Right lobe of liver (tissue), 6 donors: Measurements from ENCODE around the gene NRXN2. TPM values are rescaled to one million over a fixed set of nuclear protein-coding genes. Genes with fewer than 3 reads are reported as not detected.

ENCODE experiments used
- ATAC-seq, 4 donors: fragments of 200-7000 bp; cut with Tn5 transposase; one replicate each; pipeline ENCODE4 v1.9.1; 2020; ENCODE audit warnings: mild to moderate bottlenecking in 4 of 4, moderate library complexity in 4 of 4
- DNase-seq, 3 donors: peaks; one replicate each; pipeline ENCODE4 v3.0.0-alpha.2; 2020
- H3K27ac ChIP-seq, 3 donors: fragments of 200-600 bp; one replicate each; pipeline ENCODE4 v1.8.0; 2022
- H3K27me3 ChIP-seq, 2 donors: fragments of 200-600 bp; one replicate each; pipeline ENCODE4 v1.8.0; 2022
- H3K36me3 ChIP-seq, 4 donors: fragments of 200-600 bp; sonication (generic) in 1 of 4; one replicate each; pipeline versions ENCODE4 v1.5.1 to v1.8.0; 2017 to 2022; ENCODE audit warnings: control low read depth in 1 of 4
- H3K4me1 ChIP-seq, 4 donors: fragments of 200-600 bp; sonication (generic) in 1 of 4; one replicate each; pipeline versions ENCODE4 v1.5.1 to v1.8.0; 2017 to 2022; ENCODE audit warnings: control low read depth in 1 of 4
- H3K4me3 ChIP-seq, 3 donors: fragments of 200-600 bp; one replicate each; pipeline ENCODE4 v1.8.0; 2022
- H3K9me3 ChIP-seq, 4 donors: fragments of 200-600 bp; sonication (generic) in 1 of 4; one replicate each; pipeline versions ENCODE4 v1.5.1 to v1.8.0; 2017 to 2022; ENCODE audit warnings: control low read depth in 1 of 4
- POLR2A ChIP-seq: fragments of 450-650 bp; IDR thresholded peaks from one replicate; pipeline ENCODE4 v1.6.1; 2017; ENCODE audit warnings: antibody characterized with exemption, mild to moderate bottlenecking
- WGBS: methylation state at CpG from one replicate; pipeline ENCODE4 v1.1.6; 2018; ENCODE audit warnings: low coverage, low lambda C conversion rate; ENCODE audit not compliant: insufficient coverage; ENCODE audit errors: missing lambda C conversion rate; 5-methylcytosine and 5-hydroxymethylcytosine counted together
- intact Hi-C, 2 donors: fragments of 100-400 bp; cut with DNase I; formaldehyde crosslinking; loops; one replicate each; pipeline versions ENCODE4 v1.11.2 to v1.14.1; 2022
- total RNA-seq, 6 experiments: library from RNA; depleted of rRNA in 2 of 6; stranded (reverse); fragments of >200 nt in 2 of 6; fragmentation: NEBNext Ultra II Directional in 3 of 6; extraction: Animal tissue kit (Norgen Biotek cat#: 25700) in 3 of 6; gene quantifications; one replicate each; pipeline versions ENCODE4 v1.1.0 to v1.2.4, GENCODE V29; 2016 to 2023
- TF ChIP-seq, protein P1 (sequence below), 4 donors: fragments of 200-600 bp in 3 of 4; fragments of 450-650 bp in 1 of 4; IDR thresholded peaks; one replicate each; pipeline versions ENCODE4 v1.5.1 to v1.8.0; 2016 to 2022; ENCODE audit warnings: antibody characterized with exemption in 4 of 4, mild to moderate bottlenecking in 2 of 4
- donor health status: DM: no; HTN: yes; CAD: no.
- donor health status: DM: no; HTN: no; CAD: no.
- donor health status: DM: no; HTN: no; CAD: no.
- donor health status: DM: no; HTN: yes; CAD: no.
- donor health status: DM: no; HTN: yes; CAD: no.

NRXN2 gene
- total RNA-seq, 6 experiments from 2014 or later: 1.6 to 7.7 (median 2.3) TPM

DNA sequence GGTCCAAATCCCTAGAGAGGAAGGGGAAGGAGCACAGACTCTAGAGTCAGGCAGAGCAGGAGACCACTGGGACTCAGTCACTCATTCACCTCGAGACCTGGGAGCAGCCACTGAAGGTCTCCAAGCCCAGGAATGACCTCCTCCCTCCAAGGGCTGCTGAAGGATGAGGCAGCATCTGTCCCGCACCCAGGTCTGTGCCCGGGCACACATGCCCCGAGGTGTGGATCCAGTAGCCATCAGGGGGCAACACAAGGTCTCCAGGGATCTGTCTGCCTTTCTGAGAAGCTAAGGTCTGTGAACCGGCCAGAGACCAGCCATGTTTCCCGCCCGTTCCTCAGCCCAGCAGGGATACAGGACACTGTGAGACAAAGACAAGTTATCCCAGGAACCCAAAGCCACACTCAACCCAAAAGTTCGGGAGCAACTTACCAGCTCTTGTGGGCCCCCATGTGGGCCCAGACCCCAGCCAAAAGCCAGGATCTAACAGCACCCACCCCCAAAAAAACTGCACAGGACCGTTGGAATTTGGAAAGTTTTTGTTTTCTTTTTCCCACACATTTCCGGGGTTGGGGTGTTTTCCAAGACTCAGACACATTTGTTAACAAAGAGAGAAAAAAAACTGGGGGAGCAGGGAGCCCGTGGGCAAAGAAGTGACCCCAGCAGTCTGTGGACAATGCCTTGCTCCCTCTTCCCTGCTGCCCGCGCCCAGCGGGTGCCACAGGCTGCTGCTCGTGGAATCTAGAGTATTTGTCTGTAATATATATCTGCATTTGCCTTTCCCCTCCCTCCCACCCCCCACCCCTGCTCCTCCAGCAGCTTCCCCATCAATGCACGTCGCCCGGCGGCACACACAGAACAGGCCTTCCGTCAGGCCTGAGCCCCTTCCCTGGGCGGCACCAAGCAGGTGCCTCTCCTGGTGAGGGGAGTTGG lies 117.1 kb downstream of the NRXN2 start:
- no peak for DNase-seq
- peak in 1 of 4 donors; percentile 6 for ATAC-seq

DNA sequence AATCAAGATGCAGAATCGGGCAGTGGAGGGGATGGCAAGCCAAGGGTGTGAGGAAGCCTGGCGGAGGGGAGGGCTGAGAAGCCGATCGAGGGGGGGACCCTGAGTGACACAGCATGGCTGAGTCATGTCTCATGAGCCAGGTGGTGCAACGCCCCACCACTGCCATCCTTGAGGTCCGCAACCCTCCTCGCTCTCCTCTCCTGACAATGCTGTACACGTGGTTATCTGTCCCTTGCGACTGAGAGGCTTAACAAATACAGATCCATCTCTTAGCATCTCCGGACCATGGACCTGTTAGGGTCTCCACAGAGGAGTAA lies 117.8 kb downstream of the NRXN2 start:
- ATAC-seq: no peak

More for the DNA sequence above, 117.1 kb downstream of the NRXN2 start:
- Histone ChIP-seq H3K4me3 (no peak overlapping the region), H3K4me1 (no peaks in the 10 kb centered on the region), H3K36me3 (no peaks in the 10 kb centered on the region), H3K27ac (no peak overlapping the region), H3K9me3 (no peaks in the 10 kb centered on the region), H3K27me3 (no peaks in the 10 kb centered on the region)
- 53% methylated on average over 5 of the region's 21 CpGs for WGBS
- no peak for TF ChIP-seq POLR2A
- TF ChIP-seq, protein P1, sequence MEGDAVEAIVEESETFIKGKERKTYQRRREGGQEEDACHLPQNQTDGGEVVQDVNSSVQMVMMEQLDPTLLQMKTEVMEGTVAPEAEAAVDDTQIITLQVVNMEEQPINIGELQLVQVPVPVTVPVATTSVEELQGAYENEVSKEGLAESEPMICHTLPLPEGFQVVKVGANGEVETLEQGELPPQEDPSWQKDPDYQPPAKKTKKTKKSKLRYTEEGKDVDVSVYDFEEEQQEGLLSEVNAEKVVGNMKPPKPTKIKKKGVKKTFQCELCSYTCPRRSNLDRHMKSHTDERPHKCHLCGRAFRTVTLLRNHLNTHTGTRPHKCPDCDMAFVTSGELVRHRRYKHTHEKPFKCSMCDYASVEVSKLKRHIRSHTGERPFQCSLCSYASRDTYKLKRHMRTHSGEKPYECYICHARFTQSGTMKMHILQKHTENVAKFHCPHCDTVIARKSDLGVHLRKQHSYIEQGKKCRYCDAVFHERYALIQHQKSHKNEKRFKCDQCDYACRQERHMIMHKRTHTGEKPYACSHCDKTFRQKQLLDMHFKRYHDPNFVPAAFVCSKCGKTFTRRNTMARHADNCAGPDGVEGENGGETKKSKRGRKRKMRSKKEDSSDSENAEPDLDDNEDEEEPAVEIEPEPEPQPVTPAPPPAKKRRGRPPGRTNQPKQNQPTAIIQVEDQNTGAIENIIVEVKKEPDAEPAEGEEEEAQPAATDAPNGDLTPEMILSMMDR (IDR thresholded peaks at IDR 0.05): no peak
- intact Hi-C loops: no loop called here

DNA sequence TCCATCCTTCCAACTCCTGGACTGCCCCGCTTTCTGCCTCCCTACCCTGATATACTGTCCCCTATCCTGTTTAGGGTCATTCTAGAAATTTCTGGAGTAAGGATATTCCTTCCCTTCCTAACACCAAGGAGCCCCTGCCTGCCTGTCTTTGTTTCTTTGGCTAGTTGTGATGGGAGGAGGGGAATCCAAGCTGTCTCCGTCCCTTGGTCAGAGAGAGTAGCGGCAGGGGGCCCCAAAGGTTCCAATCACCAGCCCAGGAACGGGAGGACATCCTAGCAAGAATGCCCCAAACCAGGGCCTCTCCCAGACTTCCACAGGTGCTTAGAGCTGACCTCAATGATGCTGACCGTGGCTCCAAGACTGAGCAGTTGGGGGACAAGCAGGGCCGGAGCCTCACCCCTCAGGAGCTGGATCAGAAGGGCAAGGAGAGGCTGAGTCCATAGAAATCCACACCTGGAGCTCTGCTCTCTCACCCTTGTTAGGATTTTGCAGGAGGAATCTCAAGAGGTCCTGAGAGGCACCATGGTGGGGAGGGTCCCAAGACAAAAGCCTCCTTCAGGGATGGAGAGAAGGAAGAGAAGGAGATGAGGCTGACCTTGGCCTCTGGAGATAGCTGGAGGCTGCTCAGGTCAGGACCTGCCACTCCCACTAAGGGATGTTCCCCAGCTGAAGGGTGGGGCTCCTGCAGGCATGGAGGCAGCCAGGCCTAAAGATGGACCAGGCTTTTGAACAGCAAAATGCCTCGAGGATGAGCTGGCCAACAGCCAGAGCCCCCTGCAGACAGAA lies 118.3 kb downstream of the NRXN2 start:
- DNase-seq (no peak), ATAC-seq (no peak)
- Histone ChIP-seq H3K9me3 (no peaks in the 10 kb centered on the region), H3K27me3 (no peaks in the 10 kb centered on the region), H3K27ac (no peak overlapping the region), H3K4me3 (no peak overlapping the region), H3K4me1 (no peaks in the 10 kb centered on the region), H3K36me3 (no peaks in the 10 kb centered on the region)
- WGBS: 66% methylated on average over 4 of the region's 7 CpGs
- intact Hi-C loops: no loop called here
- TF ChIP-seq POLR2A: no peak
- TF ChIP-seq, protein P1 (IDR thresholded peaks at IDR 0.05): no peak

More for the DNA sequence above, 117.8 kb downstream of the NRXN2 start:
- TF ChIP-seq, protein P1 (IDR thresholded peaks at IDR 0.05): no peak
- TF ChIP-seq POLR2A: no peak
- Histone ChIP-seq H3K4me3 (no peak overlapping the region), H3K9me3 (no peaks in the 10 kb centered on the region), H3K36me3 (no peaks in the 10 kb centered on the region), H3K4me1 (no peaks in the 10 kb centered on the region), H3K27me3 (no peaks in the 10 kb centered on the region), H3K27ac (no peak overlapping the region)
- DNase-seq: no peak
- 55% methylated on average over 8 of the region's 10 CpGs for WGBS
- intact Hi-C loops: no loop called here

DNA sequence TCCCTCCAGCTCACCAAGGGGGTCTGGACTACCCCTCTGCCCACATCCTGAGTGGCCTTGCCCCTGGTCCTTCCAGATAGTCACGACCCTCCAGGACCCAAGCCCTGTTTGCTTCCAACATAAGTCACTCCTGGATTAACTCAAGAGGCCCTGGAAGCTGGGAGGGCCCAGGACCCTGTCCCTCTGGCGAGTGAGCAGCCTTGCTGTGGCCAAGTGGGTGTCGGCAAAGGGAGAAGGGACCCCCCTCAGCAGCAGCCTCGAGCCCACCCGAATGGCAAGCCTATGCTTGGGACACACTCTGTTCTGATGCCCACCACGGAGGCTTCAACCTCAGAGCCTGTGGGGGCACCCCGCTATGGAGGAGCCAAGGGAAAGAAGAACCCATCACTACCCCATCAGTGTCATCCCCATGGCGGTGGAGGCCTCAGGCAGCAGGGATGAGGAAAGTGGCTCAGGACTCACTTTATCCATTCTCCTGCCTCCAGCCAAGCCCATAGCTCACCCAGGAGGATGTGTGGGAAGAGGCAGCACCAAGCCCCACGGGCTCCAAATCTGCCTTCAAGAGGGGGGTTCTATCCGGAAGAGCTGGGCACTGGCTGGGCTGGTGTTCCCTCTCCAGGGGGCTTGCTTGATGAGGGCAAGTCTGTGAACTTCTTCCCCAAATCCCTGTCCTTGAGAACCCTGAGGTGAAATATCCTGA lies 119.4 kb downstream of the NRXN2 start:
- no peaks in the 10 kb centered on the region for H3K9me3 ChIP-seq
- H3K27me3 ChIP-seq: no peaks in the 10 kb centered on the region
- no peak for TF ChIP-seq POLR2A
- TF ChIP-seq, protein P1 (IDR thresholded peaks at IDR 0.05): no peak
- no peak for ATAC-seq
- no peaks in the 10 kb centered on the region for H3K36me3 ChIP-seq
- WGBS: 82% methylated on average over 3 of the region's 10 CpGs
- no peak overlapping the region for H3K27ac ChIP-seq
- intact Hi-C loops: no loop called here
- DNase-seq: no peak
- no peak overlapping the region for H3K4me3 ChIP-seq
- no peaks in the 10 kb centered on the region for H3K4me1 ChIP-seq
